Heart left ventricle (tissue), 11 donors: ENCODE data around the gene KDM4B. TPM values are rescaled to one million over a fixed set of nuclear protein-coding genes. Genes with fewer than 3 reads are reported as not detected.

Source experiments
- microRNA-seq, 4 donors: library from miRNA; unstranded; fragments of <30 nt; microRNA quantifications; one replicate each; pipeline versions ENCODE4 to v1.2.0, GENCODE V29; 2017 to 2020
- polyA plus RNA-seq, 2 donors: library from polyadenylated mRNA; stranded (reverse); fragments of 200-250 nt; gene quantifications; one replicate each; pipeline ENCODE4 v1.2.3, GENCODE V29; 2013
- total RNA-seq, 9 donors: library from RNA; depleted of rRNA in 2 of 9; stranded (reverse); fragments of >200 nt in 2 of 9; fragmentation: NEBNext Ultra II Directional in 3 of 9; extraction: Animal tissue kit (Norgen Biotek cat#: 25700) in 3 of 9; gene quantifications; one replicate each; pipeline versions ENCODE4 v1.1.0 to v1.2.4, GENCODE V29; 2016 to 2023
- donor health status: ischemic (EF 13 %, LVEDD 7.1; RV severe dilation, severe dysfunction).
- donor health status: healthy with polysubstance abuse.
- donor health status: DM: no; HTN: yes; CAD: no.
- donor health status: DM: no; HTN: no; CAD: no.
- donor health status: ischemic (EF 25% LVEDD 5.7; RV mildly dilated, moderate dysfunction).
- donor health status: healthy.
- donor health status: DM: yes; HTN: yes; CAD: no.
- donor health status: PGD.
- donor health status: nonischemic (EF 23%, LVEDD 6.1; RV moderate dilation, normal function).

The KDM4B gene
- total and polyA plus RNA-seq, 11 donors, result 21.5 to 36.5 (median 27.2) TPM

Small RNA genes lying within 50 kb of the gene (microRNA-seq; reads per million reads assigned to microRNA genes)
- gene MIR4747, result 0 to 0.06 (median 0) reads per million in 4 donors

Other genes with a start within 250 kb of the KDM4B start
- gene DPP9, start 245.3 kb upstream of the KDM4B start, total RNA-seq, result 10 to 100 TPM; 38.9 to 65.2 (median 47.7) TPM
- 10 to 100 TPM; 30.7 to 59.6 TPM for gene DPP9, start 245.3 kb upstream of the KDM4B start, polyA plus RNA-seq
- 10 to 100 TPM; 30.7 to 94.0 (median 41.8) TPM for gene FEM1A, start 177.4 kb upstream of the KDM4B start, total RNA-seq
- gene FEM1A, start 177.4 kb upstream of the KDM4B start, polyA plus RNA-seq, result 10 to 100 TPM; 28.4 to 28.5 TPM
- gene TICAM1, start 137.4 kb upstream of the KDM4B start, total RNA-seq, result 10 to 100 TPM in 1 of 9 donors, 1 to 10 TPM in 8; 3.7 to 13.6 (median 7.0) TPM
- 1 to 10 TPM; 4.0 to 8.6 TPM for gene TICAM1, start 137.4 kb upstream of the KDM4B start, polyA plus RNA-seq
- gene PLIN3, start 101.4 kb upstream of the KDM4B start, total RNA-seq, result 10 to 100 TPM; 17.4 to 70.9 (median 22.9) TPM
- gene PLIN3, start 101.4 kb upstream of the KDM4B start, polyA plus RNA-seq, result 100 to 1,000 TPM in 1 of 2 donors, 1 to 10 TPM in 1; 10.0 to 102 TPM
- under 1 TPM in 2 of 9 donors, not detected in 7; 0.43 to 0.70 TPM for gene ARRDC5, start 66.2 kb upstream of the KDM4B start, total RNA-seq
- gene ARRDC5, start 66.2 kb upstream of the KDM4B start, polyA plus RNA-seq, result under 1 TPM in 1 of 2 donors, not detected in 1; 0.04 TPM
- 1 to 10 TPM in 2 of 9 donors, under 1 TPM in 7; 0.25 to 8.9 (median 0.89) TPM for gene UHRF1, start 59.6 kb upstream of the KDM4B start, total RNA-seq
- under 1 TPM; 0.34 to 0.69 TPM for gene UHRF1, start 59.6 kb upstream of the KDM4B start, polyA plus RNA-seq